HEK293 (cell line): ENCODE data around the gene SLAIN2.

Experiments
- CTCF ChIA-PET: fragments of 350-600 bp; formaldehyde crosslinking; extraction: SDS; loops from one replicate; lab custom pipeline; 2021; ENCODE audit warnings: antibody characterized with exemption; lab: Yijun Ruan, JAX
- POLR2A ChIA-PET: fragments of 300-600 bp; formaldehyde crosslinking; extraction: SDS; loops from one replicate; lab custom pipeline; 2020; ENCODE audit warnings: antibody characterized with exemption, inconsistent platforms; lab: Yijun Ruan, JAX
- H3K27ac ChIP-seq: fragments of 200-500 bp; sonication (Bioruptor generic); 2 replicates; pipeline ENCODE4 v1.5.1; 2014; ENCODE audit warnings: low read depth, low read length, control low read depth, inconsistent platforms; ENCODE audit errors: extremely low read depth
- H3K36me3 ChIP-seq, 2 experiments: fragments of 200-500 bp in 1 of 2; sonication (Bioruptor generic) in 1 of 2; 1 replicate in 1 of 2; 2 replicates in 1 of 2; pipeline ENCODE4 v1.5.1; 2014 to 2017; ENCODE audit warnings: inconsistent platforms in 2 of 2, low read length in 2 of 2; ENCODE audit not compliant: control insufficient read depth in 2 of 2, insufficient read depth in 1 of 2
- H3K4me1 ChIP-seq: fragments of 200-500 bp; sonication (Bioruptor generic); 2 replicates; pipeline ENCODE4 v1.5.1; 2014; ENCODE audit warnings: mild to moderate bottlenecking, low read length, inconsistent platforms; ENCODE audit not compliant: control insufficient read depth, insufficient read depth
- H3K4me3 ChIP-seq: 2 replicates; pipeline ENCODE4 v1.5.1; 2011; ENCODE audit warnings: low read depth, mild to moderate bottlenecking, control low read depth, low read length, moderate library complexity
- H3K9me3 ChIP-seq: fragments of 200-500 bp; sonication (Bioruptor generic); 2 replicates; pipeline ENCODE4 v1.5.1; 2014; ENCODE audit warnings: low read depth, low read length, inconsistent platforms; ENCODE audit not compliant: control insufficient read depth, insufficient read depth
- PRDM10 ChIP-seq: fragments of 450-650 bp; formaldehyde crosslinking; IDR thresholded peaks from 2 replicates; pipeline ENCODE4 v1.5.1; 2016; ENCODE audit warnings: missing biosample characterization, missing genetic modification characterization
- PRDM2 ChIP-seq: fragments of 450-650 bp; formaldehyde crosslinking; IDR thresholded peaks from 2 replicates; pipeline ENCODE4 v1.5.1; 2016; ENCODE audit warnings: missing biosample characterization, missing genetic modification characterization, borderline replicate concordance
- ZBTB11 ChIP-seq: fragments of 450-650 bp; formaldehyde crosslinking; conservative IDR thresholded peaks from 2 replicates; pipeline ENCODE4 v1.5.1; 2016; ENCODE audit warnings: low read depth, missing biosample characterization, missing genetic modification characterization
- ZBTB20 ChIP-seq: fragments of 450-650 bp; formaldehyde crosslinking; IDR thresholded peaks from 2 replicates; pipeline ENCODE4 v1.5.1; 2016; ENCODE audit warnings: missing biosample characterization, missing genetic modification characterization
- ZFHX2 ChIP-seq: fragments of 450-650 bp; formaldehyde crosslinking; conservative IDR thresholded peaks from 2 replicates; pipeline ENCODE4 v1.5.1; 2016; ENCODE audit warnings: missing biosample characterization, missing genetic modification characterization
- ZNF155 ChIP-seq: fragments of 450-650 bp; formaldehyde crosslinking; IDR thresholded peaks from 2 replicates; pipeline ENCODE4 v1.5.1; 2016; ENCODE audit warnings: missing biosample characterization, missing genetic modification characterization
- ZNF169 ChIP-seq: fragments of 450-650 bp; formaldehyde crosslinking; IDR thresholded peaks from 2 replicates; pipeline ENCODE4 v1.5.1; 2016; ENCODE audit warnings: missing biosample characterization, missing genetic modification characterization
- ZNF19 ChIP-seq: fragments of 450-650 bp; formaldehyde crosslinking; IDR thresholded peaks from 2 replicates; pipeline ENCODE4; 2016; ENCODE audit warnings: missing biosample characterization, missing genetic modification characterization, low read depth
- ZNF335 ChIP-seq: fragments of 450-650 bp; formaldehyde crosslinking; conservative IDR thresholded peaks from 2 replicates; pipeline ENCODE4 v1.5.1; 2016; ENCODE audit warnings: missing biosample characterization, missing genetic modification characterization
- ZNF362 ChIP-seq: fragments of 450-650 bp; formaldehyde crosslinking; IDR thresholded peaks from 2 replicates; pipeline ENCODE4 v1.5.1; 2016; ENCODE audit warnings: missing biosample characterization, missing genetic modification characterization
- ZNF544 ChIP-seq: fragments of 450-650 bp; formaldehyde crosslinking; IDR thresholded peaks from 2 replicates; pipeline ENCODE4 v1.5.0; 2017; ENCODE audit warnings: missing biosample characterization, missing genetic modification characterization
- ZNF560 ChIP-seq: fragments of 450-650 bp; formaldehyde crosslinking; IDR thresholded peaks from 2 replicates; pipeline ENCODE4 v1.5.1; 2017; ENCODE audit warnings: missing biosample characterization, missing genetic modification characterization, borderline replicate concordance
- ZNF791 ChIP-seq: fragments of 450-650 bp; formaldehyde crosslinking; IDR thresholded peaks from 2 replicates; pipeline ENCODE4 v1.5.1; 2016; ENCODE audit warnings: missing biosample characterization, missing genetic modification characterization

Gene SLAIN2

GRCh38 chr4:48369248-48369647, 27.9 kb downstream of the SLAIN2 start (continued):
- TF ChIP-seq ZNF169 (tag by site-specific recombination): no peak
- TF ChIP-seq ZNF155: no peak

- Histone ChIP-seq H3K27ac (no peak overlapping the region), H3K4me3 (no peak overlapping the region), H3K36me3 (no peaks in the 10 kb centered on the region), H3K9me3 (no peaks in the 10 kb centered on the region), H3K4me1 (peaks cover 10% of the 10 kb centered on the region)
- ChIA-PET POLR2A (no interaction called here), CTCF (interaction anchor here (0.8 kb wide), 1 partner anchor 8 kb away, joined by 3 read pairs; no protein-coding TSS in a partner anchor)
- no peak for TF ChIP-seq ZBTB11
- TF ChIP-seq PRDM2 (tag by site-specific recombination): no peak
- no peak for TF ChIP-seq ZNF560 (tag by site-specific recombination)
- no peak for TF ChIP-seq ZBTB20
- TF ChIP-seq ZNF362: no peak
- TF ChIP-seq PRDM10 (tag by site-specific recombination): no peak
- TF ChIP-seq ZNF791: no peak
- no peak for TF ChIP-seq ZNF19 (tag by site-specific recombination)
- TF ChIP-seq ZNF335 (tag by site-specific recombination): no peak
- no peak for TF ChIP-seq ZNF544 (tag by site-specific recombination)
- no peak for TF ChIP-seq ZFHX2 (tag by site-specific recombination)
Observed at GRCh38 chr4:48369771-48370170, 28.4 kb downstream of the SLAIN2 start.
